NCI-H146 (cell line): ENCODE data around the gene NAV2.

Experiments used
- DNase-seq: peaks from one replicate; lab custom pipeline; 2025; lab: John Stamatoyannopoulos, UW

NAV2 gene

GRCh38 chr11:19929147-19929546, 216.5 kb downstream of the NAV2 start:
- DNase-seq, result no peak

GRCh38 chr11:19929655-19930054, 217.0 kb downstream of the NAV2 start:
- no peak for DNase-seq

- no peak for DNase-seq
These were observed 218.6 kb downstream of the NAV2 start for GRCh38 chr11:19931141-19931770.

- no peak for DNase-seq
These were observed 219.2 kb downstream of the NAV2 start for GRCh38 chr11:19931771-19932369.

- no peak for DNase-seq
These were observed 220.6 kb downstream of the NAV2 start for GRCh38 chr11:19933132-19933735.

- no peak for DNase-seq
These were observed 221.3 kb downstream of the NAV2 start for GRCh38 chr11:19933801-19934488.

- DNase-seq, result no peak
These were observed 222.2 kb downstream of the NAV2 start for GRCh38 chr11:19934828-19935259.

GRCh38 chr11:19935507-19935906, 222.9 kb downstream of the NAV2 start:
- DNase-seq, result no peak

- no peak for DNase-seq
These were observed 223.8 kb downstream of the NAV2 start for GRCh38 chr11:19936461-19936860.

GRCh38 chr11:19938169-19938856, 225.7 kb downstream of the NAV2 start:
- peak; percentile 43 for DNase-seq

- peak; percentile 33 for DNase-seq
These were observed 226.2 kb downstream of the NAV2 start for GRCh38 chr11:19938866-19939265.

GRCh38 chr11:19939415-19939929, 226.8 kb downstream of the NAV2 start:
- no peak for DNase-seq

- no peak for DNase-seq
These were observed 228.2 kb downstream of the NAV2 start for GRCh38 chr11:19940831-19941230.

GRCh38 chr11:19946681-19947080, 234.0 kb downstream of the NAV2 start:
- DNase-seq, result no peak

- no peak for DNase-seq
These were observed 235.0 kb downstream of the NAV2 start for GRCh38 chr11:19947537-19948114.

GRCh38 chr11:19949606-19950005, 237.0 kb downstream of the NAV2 start:
- no peak for DNase-seq

- DNase-seq, result peak; percentile 60
These were observed 239.0 kb downstream of the NAV2 start for GRCh38 chr11:19951558-19952115.

- peak; percentile 91 for DNase-seq
These were observed 239.5 kb downstream of the NAV2 start for GRCh38 chr11:19952116-19952605.

GRCh38 chr11:19952911-19953310, 240.3 kb downstream of the NAV2 start:
- DNase-seq, result no peak

GRCh38 chr11:19953336-19953735, 240.7 kb downstream of the NAV2 start:
- no peak for DNase-seq

- peak; percentile 68 for DNase-seq
These were observed 241.3 kb downstream of the NAV2 start for GRCh38 chr11:19953909-19954308.
